ENCODE data around the gene CACUL1. TPM values are rescaled to one million over a fixed set of nuclear protein-coding genes. Genes with fewer than 3 reads are reported as not detected.

The CACUL1 gene
- total RNA-seq, 1 experiment from 2014 or later = 38.5 TPM

GRCh38 chr10:118669020-118669791 is 85.6 kb downstream of the CACUL1 start:
- Histone ChIP-seq H3K27ac (ENCODE audit: insufficient read length, low read depth, low read length) (no peak overlapping the region), H3K14ac (ENCODE audit: insufficient read depth, low read length) (no peak overlapping the region), H2BK12ac (ENCODE audit: insufficient read length, low read depth, low read length) (no peak overlapping the region), H3K23ac (ENCODE audit: insufficient read length, low read depth, low read length) (no peak overlapping the region), H3K56ac (ENCODE audit: insufficient read length, low read depth, low read length) (no peak overlapping the region), H3K79me1 (ENCODE audit: insufficient read depth, low read depth, low read length, poor library complexity, severe bottlenecking) (no peaks in the 10 kb centered on the region), H2AFZ (ENCODE audit: low read length) (no peak overlapping the region), H2BK5ac (ENCODE audit: insufficient read length, low read length) (no peak overlapping the region), H3K4ac (ENCODE audit: low read depth, low read length) (no peak overlapping the region), H2BK20ac (ENCODE audit: low read depth, low read length, poor library complexity, severe bottlenecking) (no peak overlapping the region), H4K20me1 (ENCODE audit: control insufficient read depth, insufficient read depth, insufficient read length) (no peaks in the 10 kb centered on the region), H2BK15ac (ENCODE audit: low read depth, low read length) (no peak overlapping the region), H3T11ph (ENCODE audit: low read length) (no peak overlapping the region), H3K18ac (ENCODE audit: insufficient read length, low read depth, low read length) (no peak overlapping the region), H3K23me2 (ENCODE audit: insufficient read length, low read depth, low read length, poor library complexity, severe bottlenecking) (no peaks in the 10 kb centered on the region), H4K8ac (replicated peaks; ENCODE audit: insufficient read length, low read depth, low read length) (no peak overlapping the region), H3K9me3 (ENCODE audit: control insufficient read depth, low read depth, low read length) (no peaks in the 10 kb centered on the region), H3K9ac (ENCODE audit: extremely low read depth, insufficient read length, low read length) (no peak overlapping the region), H3K4me2 (ENCODE audit: insufficient read depth, insufficient read length, low read length) (no peak overlapping the region), H4K5ac (ENCODE audit: insufficient read length, low read depth, low read length) (no peak overlapping the region), H4K91ac (ENCODE audit: insufficient read length, low read depth, low read length) (no peak overlapping the region), H3K4me1 (ENCODE audit: insufficient read depth, low read length) (no peaks in the 10 kb centered on the region), H2BK120ac (ENCODE audit: low read depth, low read length, poor library complexity, severe bottlenecking) (no peak overlapping the region), H3K27me3 (ENCODE audit: insufficient read depth, low read length) (no peaks in the 10 kb centered on the region), H2AK5ac (ENCODE audit: insufficient read length, low read length) (no peak overlapping the region), H3K79me2 (ENCODE audit: insufficient read depth, low read length) (no peaks in the 10 kb centered on the region)
- no CpG with 5 or more reads among the region's 20 CpGs for WGBS (ENCODE audit: extremely low coverage, insufficient read length, low lambda C conversion rate)
- no peak for DNase-seq
- Mint-ChIP-seq H3K4me1 (peaks cover 2 to 18% of the 10 kb centered on the region in 2 experiments; a peak in 3 of 4 replicates), H3K36me3 (ENCODE audit: insufficient read depth in 1 of 3, low read depth in 3 of 3) (no peaks in the 10 kb centered on the region), H3K27ac (no peak overlapping the region), H3K4me3 (no peak overlapping the region), H3K27me3 (ENCODE audit: low read depth) (peaks cover 2% of the 10 kb centered on the region; the same call in 1 of the 2 replicates), H3K9me3 (no peaks in the 10 kb centered on the region; a peak in 1 of 5 replicates)
- no peak for TF ChIP-seq CTCF (conservative IDR thresholded peaks at IDR 0.05)

Data from H9 (cell line).